SK-N-SH (cell line): Measurements from ENCODE around the gene MCRIP2. TPM values are rescaled to one million over a fixed set of nuclear protein-coding genes. Genes with fewer than 3 reads are reported as not detected.

Experiments used
- CTCF ChIA-PET: fragments of 300-600, 350-600 bp; formaldehyde crosslinking; extraction: SDS; loops from one replicate; lab custom pipeline; 2021; lab: Yijun Ruan, JAX
- POLR2A ChIA-PET: fragments of 350-600 bp; sonication (Branson Sonifier 250); formaldehyde crosslinking; extraction: SDS; loops from one replicate; lab custom pipeline; 2020; ENCODE audit warnings: antibody characterized with exemption, inconsistent platforms; lab: Yijun Ruan, JAX
- DNase-seq: peaks from one replicate; pipeline ENCODE4 v3.0.0; 2012
- H2AFZ ChIP-seq: fragments of 200-600 bp; sonication (generic); 2 replicates; pipeline ENCODE4 v1.8.1; 2016; ENCODE audit warnings: antibody characterized with exemption, mild to moderate bottlenecking, low read depth
- H3F3A ChIP-seq: fragments of 200-600 bp; sonication (generic); replicated peaks from 2 replicates; pipeline ENCODE3; 2016; ENCODE audit warnings: antibody characterized with exemption, mild to moderate bottlenecking; ENCODE audit not compliant: insufficient read depth
- H3K27ac ChIP-seq, 2 experiments: fragments of 200-500 bp in 1 of 2; fragments of 200-600 bp in 1 of 2; sonication (Bioruptor generic) in 1 of 2; sonication (generic), shearing (Covaris generic) in 1 of 2; 2 replicates each; pipeline versions ENCODE4 v1.5.1 to v1.6.1; 2014 to 2016; ENCODE audit warnings: low read depth in 2 of 2, inconsistent platforms in 1 of 2, low read length in 1 of 2, mild to moderate bottlenecking in 1 of 2, mixed read lengths in 1 of 2
- H3K27me3 ChIP-seq: fragments of 200-600 bp; sonication (generic), shearing (Covaris generic); 2 replicates; pipeline ENCODE4 v1.6.1; 2016; ENCODE audit warnings: mixed run types; ENCODE audit not compliant: insufficient read depth
- H3K36me3 ChIP-seq, 2 experiments: fragments of 200-500 bp in 1 of 2; fragments of 200-600 bp in 1 of 2; sonication (Bioruptor generic) in 1 of 2; sonication (generic) in 1 of 2; replicated peaks in 1 of 2; 2 replicates each; pipeline versions ENCODE3 to v1.5.1; 2014 to 2016; ENCODE audit warnings: low read length in 1 of 2, mild to moderate bottlenecking in 1 of 2; ENCODE audit not compliant: insufficient read depth in 2 of 2, control insufficient read depth in 1 of 2
- H3K4me1 ChIP-seq, 2 experiments: fragments of 200-500 bp in 1 of 2; fragments of 200-600 bp in 1 of 2; sonication (Bioruptor generic) in 1 of 2; sonication (generic), shearing (Covaris generic) in 1 of 2; 2 replicates each; pipeline versions ENCODE4 v1.5.1 to v1.6.1; 2014 to 2016; ENCODE audit warnings: low read depth in 1 of 2, low read length in 1 of 2, mixed run types in 1 of 2; ENCODE audit not compliant: insufficient read depth in 2 of 2, control insufficient read depth in 1 of 2
- H3K4me2 ChIP-seq: fragments of 200-600 bp; sonication (generic), shearing (Covaris generic); 2 replicates; pipeline ENCODE4 v1.6.1; 2017; ENCODE audit warnings: mixed run types
- H3K4me3 ChIP-seq, 2 experiments: fragments of 200-500 bp in 1 of 2; fragments of 200-600 bp in 1 of 2; sonication (Bioruptor generic) in 1 of 2; sonication (generic), shearing (Covaris generic) in 1 of 2; 2 replicates each; pipeline versions ENCODE4 v1.5.1 to v1.8.1; 2014 to 2016; ENCODE audit warnings: low read depth in 2 of 2, inconsistent platforms in 1 of 2, low read length in 1 of 2, mild to moderate bottlenecking in 1 of 2, mixed read lengths in 1 of 2, moderate library complexity in 1 of 2
- H3K79me2 ChIP-seq: fragments of 200-600 bp; sonication (generic); 2 replicates; pipeline ENCODE4 v1.8.1; 2017; ENCODE audit warnings: mild to moderate bottlenecking; ENCODE audit not compliant: insufficient read depth
- H3K9ac ChIP-seq: fragments of 200-600 bp; sonication (generic); 2 replicates; pipeline ENCODE4 v1.6.1; 2017; ENCODE audit warnings: mixed run types
- H3K9me2 ChIP-seq: fragments of 200-600 bp; sonication (generic); 2 replicates; pipeline ENCODE4 v1.6.1; 2017; ENCODE audit warnings: mixed run types
- H3K9me3 ChIP-seq: fragments of 200-600 bp; sonication (generic); 2 replicates; pipeline ENCODE4 v1.6.1; 2017; ENCODE audit warnings: mixed run types, mild to moderate bottlenecking, moderate library complexity
- H4K20me1 ChIP-seq: fragments of 200-600 bp; sonication (generic); 2 replicates; pipeline ENCODE4 v1.6.1; 2017; ENCODE audit warnings: mild to moderate bottlenecking, mixed run types; ENCODE audit not compliant: insufficient read depth
- ELF1 ChIP-seq: IDR thresholded peaks from 2 replicates; pipeline ENCODE4 v1.4.0; 2012
- EZH2phosphoT487 ChIP-seq: fragments of 200-600 bp; sonication (generic); IDR thresholded peaks from 2 replicates; pipeline ENCODE4 v1.6.1; 2017; ENCODE audit warnings: low read depth, mixed run types, mild to moderate bottlenecking, antibody characterized with exemption, moderate library complexity, borderline replicate concordance
- FOXJ3 ChIP-seq: sonication (generic); formaldehyde crosslinking; IDR thresholded peaks from 2 replicates; pipeline ENCODE4 v1.5.1; 2020; ENCODE audit warnings: mild to moderate bottlenecking, missing genetic modification reagents
- FOXM1 ChIP-seq: IDR thresholded peaks from 2 replicates; pipeline ENCODE4 v1.4.0; 2012; ENCODE audit warnings: low read depth, mild to moderate bottlenecking
- GATA2 ChIP-seq: sonication (generic); formaldehyde crosslinking; IDR thresholded peaks from 2 replicates; pipeline ENCODE4 v1.5.0; 2020; ENCODE audit warnings: mild to moderate bottlenecking, missing genetic modification reagents
- MEF2A ChIP-seq: IDR thresholded peaks from 2 replicates; pipeline ENCODE4 v1.4.0; 2012; ENCODE audit warnings: low read depth, borderline replicate concordance
- MXI1 ChIP-seq: IDR thresholded peaks from 2 replicates; pipeline ENCODE4 v1.6.1; 2012; ENCODE audit warnings: mild to moderate bottlenecking, low read depth, low read length, improper control_type of control experiment
- SMC3 ChIP-seq: IDR thresholded peaks from 2 replicates; pipeline ENCODE4 v1.6.1; 2012; ENCODE audit warnings: low read depth, low read length, improper control_type of control experiment
- WGBS: methylation state at CpG from one replicate; pipeline ENCODE4 v1.1.6; 2017; ENCODE audit warnings: low lambda C conversion rate; 5-methylcytosine and 5-hydroxymethylcytosine counted together
- polyA plus RNA-seq, 3 experiments: library from polyadenylated mRNA; depleted of rRNA; stranded (reverse); fragments of >200 nt; gene quantifications; 2 replicates each; pipeline ENCODE4 v1.2.3, GENCODE V29; 2012
- TF ChIP-seq, protein P1 (sequence below): IDR thresholded peaks from 2 replicates; pipeline ENCODE4 v1.6.1; 2012; ENCODE audit warnings: mild to moderate bottlenecking, low read depth, low read length, moderate library complexity

MCRIP2 gene
- polyA plus RNA-seq, 1 of the 3 experiments (the other 2 are of a cell fraction), result 36.9 TPM

DNA sequence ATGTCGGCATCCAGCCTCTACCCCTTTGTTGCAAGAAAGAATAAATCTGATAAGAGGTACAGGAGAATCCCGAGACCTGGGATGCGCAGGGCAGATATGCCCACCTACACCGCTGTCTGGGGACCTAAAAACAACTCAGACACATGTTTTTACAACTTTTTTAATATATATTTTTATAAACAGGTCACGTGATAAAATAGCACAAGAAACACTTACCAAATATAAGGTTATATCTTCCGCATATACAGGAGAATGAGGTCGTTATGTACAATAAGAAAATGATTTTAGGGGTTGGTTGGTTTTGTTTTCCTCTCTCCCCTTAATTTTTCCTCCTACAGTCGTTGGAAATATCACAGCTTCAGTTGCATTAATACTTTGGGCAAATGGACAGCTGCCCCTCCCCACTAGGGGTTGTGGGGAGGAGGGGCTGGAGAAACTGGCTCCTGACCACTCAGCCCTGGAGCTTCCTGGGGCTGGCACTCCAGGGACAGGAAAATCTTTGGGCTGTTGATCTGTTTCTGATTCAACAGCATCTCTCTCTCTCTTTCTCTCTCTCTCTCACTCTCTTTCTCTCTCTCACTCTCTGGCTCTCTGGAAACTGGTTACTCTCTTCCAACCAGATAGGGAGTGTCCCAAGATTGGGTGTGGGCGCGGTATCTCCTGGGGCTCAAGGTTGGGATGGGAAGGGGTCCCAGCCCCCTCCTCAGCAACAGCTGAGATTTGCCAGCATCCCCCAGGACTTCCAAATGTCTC lies 50.9 kb downstream of the MCRIP2 start:
- H3K79me2 ChIP-seq, result peaks cover 8% of the 10 kb centered on the region; the same call in 1 of the 2 replicates
- ChIA-PET CTCF (interaction anchor here (0.7 to 0.9 kb wide), 3 partner anchors 11 to 25 kb away, joined by 3 read pairs; no protein-coding TSS in a partner anchor), POLR2A (no interaction called here)
- peaks cover 0 to 2% of the 10 kb centered on the region in 2 experiments for H3K36me3 ChIP-seq
- no peak overlapping the region for H3K27ac ChIP-seq
- no peak overlapping the region for H3K4me3 ChIP-seq
- H3K4me2 ChIP-seq, result no peak overlapping the region
- H3F3A ChIP-seq, result peaks cover 20% of the 10 kb centered on the region
- no peaks in the 10 kb centered on the region for H3K9me3 ChIP-seq
- no peaks in the 10 kb centered on the region for H4K20me1 ChIP-seq
- WGBS, result 79% methylated on average over 10 of the region's 10 CpGs
- peaks cover 9 to 13% of the 10 kb centered on the region in 2 experiments; a peak in 2 of 4 replicates for H3K4me1 ChIP-seq
- no peaks in the 10 kb centered on the region for H3K27me3 ChIP-seq
- no peaks in the 10 kb centered on the region for H3K9me2 ChIP-seq
- no peak for DNase-seq
- H2AFZ ChIP-seq, result no peak overlapping the region
- no peak overlapping the region for H3K9ac ChIP-seq
- TF ChIP-seq GATA2 (CRISPR knock-in tag) (no peak), FOXJ3 (CRISPR knock-in tag) (no peak)

DNA sequence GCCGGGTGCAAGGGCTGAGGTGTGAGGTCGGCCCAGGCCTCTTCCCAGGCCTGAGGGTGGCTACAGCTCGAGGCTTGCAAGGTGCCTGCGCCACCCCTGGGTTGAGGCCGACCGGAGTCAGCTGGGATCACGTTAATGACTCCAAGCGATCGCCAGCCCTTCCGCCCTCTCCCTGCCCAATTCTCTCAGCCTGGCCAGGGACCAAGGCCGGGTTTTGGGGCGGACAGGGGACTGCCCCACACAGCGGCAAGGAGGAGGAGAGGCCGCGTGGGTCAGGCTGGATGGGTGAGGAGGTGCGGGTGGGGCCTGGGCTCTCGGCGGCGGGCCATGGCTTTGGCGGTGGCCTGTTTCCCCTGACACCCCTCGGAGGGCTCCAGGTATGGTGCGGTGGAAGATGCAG lies 51.7 kb downstream of the MCRIP2 start:
- CTCF ChIA-PET, result no interaction called here

DNA sequence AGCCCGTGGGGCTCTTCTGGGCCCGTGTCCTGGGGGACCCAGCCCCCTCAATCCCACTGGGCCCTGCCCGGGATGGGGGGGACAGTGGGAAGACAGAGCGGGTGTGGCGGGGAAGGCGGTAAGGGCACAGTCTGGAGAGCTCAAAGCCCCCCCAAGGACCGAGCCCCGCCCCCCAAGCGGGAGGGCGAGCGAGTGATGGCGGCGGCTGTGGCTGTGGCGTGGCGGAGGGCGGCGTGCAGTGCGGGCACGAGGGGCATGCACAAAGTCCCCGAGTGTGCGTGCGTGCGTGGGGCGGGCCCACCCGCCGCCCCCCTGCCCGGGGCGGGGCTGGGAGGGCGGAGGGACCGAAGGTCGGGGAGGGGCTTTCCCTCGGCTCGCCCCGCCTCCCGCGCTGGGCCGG lies 52.1 kb downstream of the MCRIP2 start:
- H3K79me2 ChIP-seq, result peaks cover 18% of the 10 kb centered on the region; the same call in 1 of the 2 replicates
- H3K9me2 ChIP-seq, result no peaks in the 10 kb centered on the region
- no peak overlapping the region for H3K9ac ChIP-seq
- peaks cover 0 to 2% of the 10 kb centered on the region in 2 experiments for H3K36me3 ChIP-seq
- POLR2A ChIA-PET, result no interaction called here
- H3K27me3 ChIP-seq, result no peaks in the 10 kb centered on the region
- H3K4me2 ChIP-seq, result no peak overlapping the region
- H3K4me3 ChIP-seq, result no peak overlapping the region
- peaks cover 9 to 11% of the 10 kb centered on the region in 2 experiments; a peak in 2 of 4 replicates for H3K4me1 ChIP-seq
- WGBS, result 96% methylated on average over 18 of the region's 37 CpGs
- H3F3A ChIP-seq, result peaks cover 20% of the 10 kb centered on the region
- CTCF ChIA-PET, result no interaction called here
- H3K27ac ChIP-seq, result no peak overlapping the region
- peaks cover under 1% of the 10 kb centered on the region; the same call in 1 of the 2 replicates for H4K20me1 ChIP-seq
- H2AFZ ChIP-seq, result no peak overlapping the region
- DNase-seq, result no peak
- TF ChIP-seq FOXM1 (no peak), MXI1 (no peak), SMC3 (no peak), ELF1 (no peak), GATA2 (CRISPR knock-in tag) (no peak), MEF2A (no peak)
- TF ChIP-seq, protein P1, sequence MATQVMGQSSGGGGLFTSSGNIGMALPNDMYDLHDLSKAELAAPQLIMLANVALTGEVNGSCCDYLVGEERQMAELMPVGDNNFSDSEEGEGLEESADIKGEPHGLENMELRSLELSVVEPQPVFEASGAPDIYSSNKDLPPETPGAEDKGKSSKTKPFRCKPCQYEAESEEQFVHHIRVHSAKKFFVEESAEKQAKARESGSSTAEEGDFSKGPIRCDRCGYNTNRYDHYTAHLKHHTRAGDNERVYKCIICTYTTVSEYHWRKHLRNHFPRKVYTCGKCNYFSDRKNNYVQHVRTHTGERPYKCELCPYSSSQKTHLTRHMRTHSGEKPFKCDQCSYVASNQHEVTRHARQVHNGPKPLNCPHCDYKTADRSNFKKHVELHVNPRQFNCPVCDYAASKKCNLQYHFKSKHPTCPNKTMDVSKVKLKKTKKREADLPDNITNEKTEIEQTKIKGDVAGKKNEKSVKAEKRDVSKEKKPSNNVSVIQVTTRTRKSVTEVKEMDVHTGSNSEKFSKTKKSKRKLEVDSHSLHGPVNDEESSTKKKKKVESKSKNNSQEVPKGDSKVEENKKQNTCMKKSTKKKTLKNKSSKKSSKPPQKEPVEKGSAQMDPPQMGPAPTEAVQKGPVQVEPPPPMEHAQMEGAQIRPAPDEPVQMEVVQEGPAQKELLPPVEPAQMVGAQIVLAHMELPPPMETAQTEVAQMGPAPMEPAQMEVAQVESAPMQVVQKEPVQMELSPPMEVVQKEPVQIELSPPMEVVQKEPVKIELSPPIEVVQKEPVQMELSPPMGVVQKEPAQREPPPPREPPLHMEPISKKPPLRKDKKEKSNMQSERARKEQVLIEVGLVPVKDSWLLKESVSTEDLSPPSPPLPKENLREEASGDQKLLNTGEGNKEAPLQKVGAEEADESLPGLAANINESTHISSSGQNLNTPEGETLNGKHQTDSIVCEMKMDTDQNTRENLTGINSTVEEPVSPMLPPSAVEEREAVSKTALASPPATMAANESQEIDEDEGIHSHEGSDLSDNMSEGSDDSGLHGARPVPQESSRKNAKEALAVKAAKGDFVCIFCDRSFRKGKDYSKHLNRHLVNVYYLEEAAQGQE, result no peak
- TF ChIP-seq, all 33 proteins: peak for 0
- no peaks in the 10 kb centered on the region for H3K9me3 ChIP-seq

More for the DNA sequence above, 51.7 kb downstream of the MCRIP2 start:
- no peak overlapping the region for H3K27ac ChIP-seq
- peaks cover 20% of the 10 kb centered on the region for H3F3A ChIP-seq
- H3K4me1 ChIP-seq, result peaks cover 9 to 13% of the 10 kb centered on the region in 2 experiments; a peak in 2 of 4 replicates
- H3K9ac ChIP-seq, result no peak overlapping the region
- H3K9me2 ChIP-seq, result no peaks in the 10 kb centered on the region
- POLR2A ChIA-PET, result no interaction called here
- no peaks in the 10 kb centered on the region; the same call in 1 of the 2 replicates for H4K20me1 ChIP-seq
- peaks cover 15% of the 10 kb centered on the region; the same call in 1 of the 2 replicates for H3K79me2 ChIP-seq
- no peak overlapping the region for H2AFZ ChIP-seq
- WGBS, result 90% methylated on average over 11 of the region's 22 CpGs
- no peaks in the 10 kb centered on the region for H3K9me3 ChIP-seq
- no peak overlapping the region for H3K4me3 ChIP-seq
- no peaks in the 10 kb centered on the region for H3K27me3 ChIP-seq
- no peak overlapping the region for H3K4me2 ChIP-seq
- TF ChIP-seq EZH2phosphoT487, result no peak
- H3K36me3 ChIP-seq, result peaks cover 0 to 2% of the 10 kb centered on the region in 2 experiments
- DNase-seq, result no peak
